ENCODE data around the gene FOXD1. TPM values are rescaled to one million over a fixed set of nuclear protein-coding genes. Genes with fewer than 3 reads are reported as not detected.

The FOXD1 gene
- total and polyA plus RNA-seq, 2 of the 4 experiments (the other 2 are of a cell fraction): 3.2 to 23.1 TPM

- dilution Hi-C loops (cut with HindIII; ENCODE audit: low sequenced_read_pairs, unreplicated experiment): no loop called here
- H2BK15ac ChIP-seq (ENCODE audit: low read depth, low read length): no peak overlapping the region
- H3K27me3 ChIP-seq (ENCODE audit: control insufficient read depth, insufficient read depth, low read length): no peaks in the 10 kb centered on the region
- H3K23ac ChIP-seq (ENCODE audit: low read depth, low read length): no peak overlapping the region; the same call in 1 of the 2 replicates
- H2AK9ac ChIP-seq (replicated peaks; ENCODE audit: low read depth, low read length, poor library complexity): peak overlapping the region; percentile 89
- H3K36me3 ChIP-seq (ENCODE audit: control insufficient read depth, insufficient read depth, low read length): no peaks in the 10 kb centered on the region
- H3K9me1 ChIP-seq (ENCODE audit: insufficient read depth, low read length): no peaks in the 10 kb centered on the region; the same call in 1 of the 2 replicates
- intact Hi-C loops (cut with micrococcal nuclease): no loop called here
- H3K9me3 ChIP-seq (ENCODE audit: control insufficient read depth, insufficient read depth, low read length): no peaks in the 10 kb centered on the region
- CTCF ChIA-PET: no interaction called here
- peak overlapping the region; percentile 69 for H3K27ac ChIP-seq (ENCODE audit: insufficient read depth, low read length)
- H3K56ac ChIP-seq (ENCODE audit: extremely low read depth, insufficient read depth, low read length): no peak overlapping the region; the same call in 1 of the 2 replicates
- peak overlapping the region; percentile 79 for H4K91ac ChIP-seq (ENCODE audit: insufficient read depth, low read depth, low read length)
- peak overlapping the region; percentile 81 for H3K9ac ChIP-seq (ENCODE audit: low read depth, low read length)
- H3K4me1 ChIP-seq (ENCODE audit: control insufficient read depth, insufficient read depth, low read length): peaks cover 8% of the 10 kb centered on the region
- ATAC-seq (ENCODE audit: low read depth): peak; percentile 13
- peak overlapping the region; percentile 81; the same call in 1 of the 2 replicates for H3K18ac ChIP-seq (ENCODE audit: low read depth, low read length)
- peaks cover 0 to 34% of the 10 kb centered on the region in 2 experiments; a peak in 2 of 4 replicates for H3K79me1 ChIP-seq (ENCODE audit: low read depth in 1 of 2, low read length in 2 of 2)
- POLR2A ChIA-PET (ENCODE audit: unreplicated experiment): no interaction called here
- no peak for DNase-seq
- H3K4me2 ChIP-seq (ENCODE audit: low read depth, low read length): peak overlapping the region; percentile 55
- WGBS, 2 experiments (ENCODE audit: extremely low coverage in 2 of 2, insufficient read length in 1 of 2): 38% methylated on average over 46 of the region's 66 CpGs; no CpG with 5 or more reads in 1 of the 2 experiments
- H3K4me3 ChIP-seq (ENCODE audit: insufficient read depth, low read depth, low read length): 0 out of 2 replicates have a peak overlapping the region, but pooled peaks have one; percentile 11
- H3K4ac ChIP-seq (ENCODE audit: low read depth, low read length): peak overlapping the region; percentile 72
- H2BK120ac ChIP-seq (ENCODE audit: low read depth, low read length): peak overlapping the region; percentile 89
- TF ChIP-seq MXI1 (IDR thresholded peaks at IDR 0.05; ENCODE audit: borderline replicate concordance, low read depth, low read length) (no peak), FOS (IDR thresholded peaks at IDR 0.05; ENCODE audit: low read depth, low read length) (no peak), USF2 (IDR thresholded peaks at IDR 0.05; ENCODE audit: low read depth, low read length) (no peak), CHD1 (IDR thresholded peaks at IDR 0.05; ENCODE audit: low read depth, low read length) (no peak), MAZ (IDR thresholded peaks at IDR 0.05; ENCODE audit: borderline replicate concordance, low read depth, low read length) (no peak), RCOR1 (IDR thresholded peaks at IDR 0.05; ENCODE audit: insufficient replicate concordance, low read length) (no peak), BHLHE40 (IDR thresholded peaks at IDR 0.05; ENCODE audit: low read depth, low read length) (no peak), ELK1 (IDR thresholded peaks at IDR 0.05; ENCODE audit: borderline replicate concordance, low read depth, low read length) (no peak), MAFK (IDR thresholded peaks at IDR 0.05; ENCODE audit: low read depth, low read length) (no peak), POLR2A (IDR thresholded peaks at IDR 0.05; ENCODE audit: low read depth, low read length) (no peak), RFX5 (IDR thresholded peaks at IDR 0.05; ENCODE audit: low read depth, low read length) (no peak), SMC3 (IDR thresholded peaks at IDR 0.05; ENCODE audit: low read depth, low read length) (no peak), RAD21 (IDR thresholded peaks at IDR 0.05; ENCODE audit: low read length) (no peak), NFE2L2 (IDR thresholded peaks at IDR 0.05; ENCODE audit: low read depth, low read length) (no peak), CTCF (conservative IDR thresholded peaks at IDR 0.05; ENCODE audit: low read depth, low read length) (no peak)
- H2AFZ ChIP-seq (replicated peaks; ENCODE audit: low read length, poor library complexity): peak overlapping the region; percentile 92
- peak overlapping the region; percentile 42 to 77; a peak in 2 of 4 replicates for H4K8ac ChIP-seq (ENCODE audit: low read depth in 2 of 2, low read length in 2 of 2)
- in situ Hi-C loops (cut with MboI; ENCODE audit: low sequenced_read_pairs): no loop called here
- H2AK5ac ChIP-seq (ENCODE audit: low read depth, low read length): peak overlapping the region; percentile 58
- peak overlapping the region; percentile 20 for H4K5ac ChIP-seq (ENCODE audit: low read depth, low read length)
- peak overlapping the region; percentile 66 for H2BK20ac ChIP-seq (ENCODE audit: low read depth, low read length)
- no TSS peak for BruUV-seq (replicated peaks)
- no peaks in the 10 kb centered on the region for H4K20me1 ChIP-seq (ENCODE audit: insufficient read depth, low read length)
- peak overlapping the region; percentile 71 for H2BK5ac ChIP-seq (ENCODE audit: low read depth, low read length, poor library complexity, severe bottlenecking)
- no peak overlapping the region; the same call in 1 of the 2 replicates for H3K14ac ChIP-seq (replicated peaks; ENCODE audit: low read depth, low read length)
These were observed 12.0 kb downstream of the FOXD1 start for GRCh38 chr5:73436535-73437100.

All from IMR-90 (cell line).